ENCODE measurements around the gene LRRC25.

Gene LRRC25

DNA sequence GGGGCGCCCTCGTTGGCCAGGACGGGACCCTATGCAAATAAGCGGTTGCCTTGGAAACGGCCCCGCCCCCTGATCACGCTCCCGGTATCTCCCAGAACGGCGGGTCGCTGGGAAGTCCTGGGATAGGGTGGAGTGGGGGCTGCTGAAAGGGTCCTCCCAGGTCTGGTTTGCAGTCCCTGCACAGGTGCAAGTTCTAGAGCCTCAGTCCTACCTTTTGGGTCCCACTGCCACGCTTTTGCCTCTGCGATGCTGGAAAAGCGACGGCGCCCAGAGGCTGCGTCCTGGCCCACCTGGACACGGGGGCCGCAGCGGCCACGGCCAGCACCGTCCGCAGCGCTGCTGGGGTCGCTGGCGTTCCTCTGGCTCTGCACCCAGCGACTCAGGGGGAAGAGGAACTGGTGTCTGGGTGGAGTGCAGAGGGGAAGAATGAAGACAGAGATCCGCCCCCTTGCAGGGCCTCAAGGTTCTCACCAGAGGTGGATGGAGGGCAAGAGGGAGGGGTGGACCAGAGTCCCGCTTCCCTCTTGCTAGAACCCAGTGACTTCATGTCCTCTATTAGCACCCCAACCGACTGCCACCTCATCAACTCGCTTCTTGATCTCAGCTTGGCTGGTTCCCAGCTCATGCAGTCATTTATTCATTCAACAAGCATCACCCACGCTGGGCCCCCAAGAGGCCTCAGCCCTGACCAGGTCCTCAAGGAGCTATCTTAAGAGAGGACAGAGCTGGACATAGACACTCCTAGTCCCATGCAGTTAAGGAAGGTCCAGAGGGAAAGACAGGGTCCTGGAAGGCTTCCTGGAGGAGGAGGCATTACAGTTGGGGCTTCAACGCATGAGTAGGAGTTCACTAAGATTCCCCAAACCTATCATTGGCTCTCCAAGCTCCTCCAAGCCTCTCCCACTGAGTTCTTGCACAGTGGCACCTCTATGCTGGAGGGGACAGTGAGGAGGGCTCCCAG is at the start of gene LRRC25:
Gene LRRC25 (minus strand): TSS at position 381 of the 961 bp plus-strand sequence. CDS start 659 bp downstream, outside the sequence.
- DNase-seq (ENCODE audit: low read depth), result no peak

DNA sequence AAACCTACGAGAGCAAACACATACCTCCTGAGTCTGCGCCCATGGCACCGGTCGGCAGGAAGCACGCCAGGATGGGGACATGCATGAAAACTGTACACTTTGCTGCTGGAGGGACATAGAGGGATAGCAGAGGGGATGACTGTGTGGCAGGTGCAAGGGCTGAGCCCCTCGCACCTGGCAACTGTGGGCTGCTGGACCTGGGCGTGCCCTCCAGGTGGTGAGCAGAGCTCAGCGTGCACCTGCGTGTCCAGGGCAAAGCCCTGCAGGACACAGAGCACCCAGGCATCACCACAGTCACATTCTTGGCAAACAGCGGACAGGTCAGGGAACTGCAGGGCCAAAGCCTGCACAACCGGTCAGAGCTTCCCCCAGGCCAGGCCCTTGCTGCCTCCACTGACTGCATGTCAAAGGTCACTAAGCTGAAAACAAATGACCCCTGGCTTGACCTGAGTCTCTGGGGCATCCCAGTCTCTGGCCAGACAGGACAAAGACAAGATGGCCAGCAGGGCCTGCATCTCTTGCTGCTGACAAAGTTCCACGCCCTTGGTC is 49.5 kb upstream of the LRRC25 start:
- no peak for DNase-seq (ENCODE audit: low read depth)

DNA sequence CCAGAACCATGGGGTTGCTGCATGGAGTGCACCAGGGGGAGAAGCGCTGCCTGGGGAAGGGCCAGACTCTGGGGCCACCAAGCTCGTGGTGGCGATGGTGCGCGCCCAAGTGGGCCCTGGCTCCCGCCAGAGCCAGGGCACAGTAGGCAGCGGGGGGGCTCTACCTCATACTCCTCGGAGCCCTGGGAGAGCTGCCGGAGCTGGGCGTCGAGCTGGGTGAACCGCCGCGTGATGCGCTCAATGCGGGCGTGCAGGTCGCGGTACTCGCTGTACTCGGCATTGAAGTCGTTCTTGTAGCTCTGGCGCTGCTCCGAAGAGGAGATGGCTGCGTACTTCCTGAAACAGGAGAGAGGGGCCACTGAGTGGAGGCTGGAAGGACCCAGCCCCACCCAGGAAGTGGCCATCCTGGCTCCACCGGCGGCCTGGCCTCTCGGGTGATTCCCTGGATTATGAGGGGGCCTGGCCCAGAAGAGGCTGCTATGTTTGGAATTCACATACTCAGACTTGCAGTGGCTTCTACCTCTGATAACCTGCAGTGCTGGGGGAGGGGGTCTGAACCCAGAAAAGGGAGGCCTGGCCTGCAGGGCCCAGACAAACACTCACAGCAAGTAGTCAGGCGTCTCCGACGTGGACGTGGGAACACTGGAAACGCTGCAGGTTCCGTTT is 48.9 kb upstream of the LRRC25 start:
- DNase-seq (ENCODE audit: low read depth), result no peak

DNA sequence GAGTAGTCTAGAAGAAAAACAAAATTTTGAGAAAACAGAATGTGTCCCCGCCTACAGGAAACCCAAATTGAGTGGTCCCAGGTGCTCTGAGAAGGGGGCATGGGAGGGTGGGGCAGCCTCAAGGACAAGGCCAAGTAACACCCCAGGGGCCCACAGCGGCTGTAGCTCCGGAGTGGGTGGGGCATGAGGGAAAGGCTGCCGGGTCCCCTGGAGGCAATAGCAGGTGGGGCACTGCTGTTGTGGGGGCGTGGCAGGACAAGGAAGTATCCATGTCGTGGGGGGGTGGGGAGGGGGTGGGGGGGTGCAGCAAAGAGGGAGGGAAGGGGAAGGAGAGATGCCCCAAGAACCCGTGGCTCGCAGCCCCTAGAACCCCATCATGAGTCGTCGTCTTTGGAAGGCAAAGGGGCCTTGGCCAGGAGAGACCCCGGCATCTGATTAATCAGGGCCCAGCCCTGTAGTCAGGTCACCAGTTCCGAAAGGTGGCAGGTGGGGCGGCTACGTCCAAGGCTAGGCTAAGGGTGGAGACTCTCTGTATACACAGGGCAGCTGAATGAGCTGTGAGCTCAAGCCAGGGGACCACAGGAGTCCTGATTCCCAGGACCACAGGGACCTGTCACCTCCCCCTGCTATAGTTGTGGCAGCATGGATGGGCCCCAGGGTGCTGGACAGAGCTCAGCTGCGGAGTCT is 48.0 kb upstream of the LRRC25 start:
- DNase-seq (ENCODE audit: low read depth), result no peak

DNA sequence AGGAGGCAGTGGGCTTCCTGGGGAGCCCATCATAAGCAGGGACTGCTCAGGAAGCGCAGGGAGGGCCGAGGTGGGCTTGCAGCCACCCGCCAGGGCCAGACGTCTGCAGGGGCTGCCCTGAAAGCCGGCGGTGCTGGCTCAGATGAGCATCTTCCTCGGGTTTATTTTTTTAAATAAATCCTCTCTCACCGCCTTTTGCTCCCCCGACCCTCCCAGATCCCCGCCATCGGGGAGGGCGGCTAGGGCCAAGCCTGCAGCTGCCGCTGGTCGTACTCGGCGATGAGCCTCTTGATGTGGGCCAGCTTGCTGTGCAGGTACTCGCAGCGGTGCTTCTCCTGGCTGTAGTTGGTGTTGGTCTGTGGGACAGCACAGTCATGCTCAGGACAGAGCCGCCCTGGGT is 47.1 kb upstream of the LRRC25 start:
- no peak for DNase-seq (ENCODE audit: low read depth)

DNA sequence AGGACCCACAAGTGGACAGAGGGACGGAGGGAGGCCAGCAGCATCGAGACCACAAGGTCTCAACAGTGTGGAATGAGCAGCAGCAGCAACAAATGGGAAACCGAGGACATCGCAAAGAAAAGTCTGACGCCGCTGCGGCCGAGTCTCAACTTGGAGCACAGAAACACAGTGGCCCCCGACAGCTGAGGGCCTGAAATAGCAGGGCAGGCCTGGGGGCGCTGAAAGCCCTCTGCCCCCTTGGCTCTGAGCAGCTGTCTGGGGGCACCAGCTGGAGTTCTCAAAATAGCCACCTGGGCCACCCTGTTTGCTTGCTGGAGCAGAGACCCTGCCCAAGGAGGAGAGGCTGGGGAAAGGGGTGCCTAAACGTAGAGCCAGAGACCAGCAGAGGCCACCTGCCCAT is 46.4 kb upstream of the LRRC25 start:
- no peak for DNase-seq (ENCODE audit: low read depth)

DNA sequence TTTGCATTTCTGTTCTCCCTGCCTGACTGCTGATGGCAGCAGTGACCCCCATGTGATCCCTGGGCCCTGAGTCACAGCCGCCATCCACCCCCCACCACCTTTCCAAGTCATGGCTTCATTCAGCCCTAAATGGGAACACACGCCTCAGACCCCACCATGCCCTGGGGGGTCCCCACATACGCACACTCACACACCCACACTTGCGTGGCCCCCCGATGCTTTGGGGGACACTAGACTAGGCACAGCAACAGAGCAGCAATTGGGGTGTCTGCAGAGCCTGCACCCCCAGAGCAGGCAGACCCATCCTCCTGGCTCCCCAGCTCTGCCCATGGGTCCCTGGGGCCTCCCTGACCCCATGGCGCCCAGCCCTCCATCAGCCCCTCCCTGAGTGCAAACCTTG is 46.0 kb upstream of the LRRC25 start:
- no peak for DNase-seq (ENCODE audit: low read depth)

DNA sequence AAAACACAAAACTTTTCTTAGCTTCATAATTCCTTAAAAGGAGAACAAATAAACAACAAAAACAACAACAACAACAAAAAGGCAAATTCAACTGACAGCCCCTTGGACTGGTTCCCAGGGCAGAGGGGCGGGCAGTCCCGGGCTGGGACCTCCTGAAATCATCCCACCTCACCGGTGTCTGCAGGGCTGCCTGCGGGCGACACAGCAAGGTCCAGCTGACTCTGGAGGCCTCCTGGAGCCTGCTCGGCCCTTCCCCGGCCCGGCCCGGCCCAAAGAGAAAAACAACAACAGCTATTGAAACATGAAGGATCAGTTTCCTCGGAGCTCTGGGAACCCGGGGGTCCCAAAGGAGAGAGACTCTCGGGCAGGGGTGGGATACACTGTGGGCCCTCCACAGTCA is 45.5 kb upstream of the LRRC25 start:
- DNase-seq (ENCODE audit: low read depth), result no peak

DNA sequence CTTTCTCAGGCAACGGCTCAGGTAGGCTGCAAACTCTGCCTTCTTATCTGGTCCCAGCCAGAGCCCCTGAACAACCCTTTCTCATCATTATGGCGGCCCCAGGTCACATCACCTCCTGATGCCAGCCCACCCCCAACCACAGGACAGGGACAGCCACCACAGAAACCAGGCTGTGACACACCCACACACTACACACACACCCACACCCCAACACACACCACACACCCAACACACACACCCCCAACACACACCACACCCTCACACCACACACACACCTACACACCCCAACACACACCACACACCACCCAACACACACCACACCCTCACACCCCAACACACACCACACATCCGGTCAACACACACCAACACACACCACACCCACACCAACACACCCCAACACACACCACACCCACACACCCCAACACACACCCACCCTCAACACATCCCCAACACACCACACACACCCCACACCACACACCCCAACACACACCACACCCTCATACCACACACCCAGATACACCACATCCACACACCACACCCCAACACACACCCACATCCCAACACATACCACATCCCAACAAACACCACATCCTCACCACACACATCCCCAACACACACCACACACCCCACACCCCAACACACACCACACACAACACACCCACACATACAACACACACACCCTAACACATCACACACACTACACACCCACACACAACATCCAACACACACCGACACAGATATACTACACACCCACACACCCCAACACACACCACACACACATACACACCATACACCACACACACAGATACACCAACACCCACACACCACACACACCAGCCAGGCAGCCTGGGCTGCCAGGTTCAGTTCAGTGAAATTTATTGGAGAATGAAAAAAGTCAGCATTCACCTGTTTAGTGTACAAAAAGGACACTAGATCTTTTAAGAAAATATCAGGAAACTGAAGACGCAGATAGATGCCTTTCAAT is 44.7 kb upstream of the LRRC25 start:
- no peak for DNase-seq (ENCODE audit: low read depth)

DNA sequence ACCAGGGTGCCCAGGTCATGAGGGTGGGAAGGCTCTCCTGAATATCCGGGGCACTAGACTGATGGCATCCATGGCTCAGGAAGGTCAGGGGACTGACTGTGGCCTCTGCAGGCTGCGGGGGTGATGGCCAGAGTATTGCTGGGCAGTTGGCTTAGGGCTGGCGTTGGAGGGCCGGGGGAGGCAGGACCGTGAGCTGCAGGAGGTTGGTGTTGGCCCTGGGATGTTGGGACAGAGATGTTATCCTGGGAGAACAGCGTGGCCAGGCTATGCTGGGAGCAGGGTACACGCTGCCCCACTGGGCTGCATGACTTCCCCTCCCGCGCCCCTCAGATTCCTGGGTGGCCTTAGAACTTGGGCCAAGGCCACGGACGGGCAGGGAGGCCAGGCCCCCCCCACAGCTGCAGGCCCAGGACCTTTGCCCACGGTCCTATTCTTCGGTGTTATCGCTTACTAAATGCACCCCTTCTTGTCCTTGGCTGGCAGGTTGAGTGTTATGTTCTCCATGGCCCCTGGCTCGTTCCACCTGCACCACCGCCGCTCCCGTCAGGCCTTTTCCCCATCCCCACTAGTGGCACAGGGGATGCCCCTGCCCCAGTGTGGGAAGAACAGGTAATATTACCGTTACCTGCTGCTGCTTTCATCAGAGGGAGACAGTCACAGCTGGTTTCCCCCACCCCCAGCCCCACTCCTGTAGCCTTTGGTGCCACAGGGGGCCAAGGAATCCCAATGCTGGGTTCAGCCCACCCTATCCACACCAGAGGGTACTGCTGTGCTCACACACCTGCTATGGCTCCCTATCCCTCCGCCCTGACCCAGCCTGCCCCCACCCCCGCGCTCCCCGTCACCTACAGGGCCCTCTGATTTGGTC is 43.7 kb upstream of the LRRC25 start:
- no peak for DNase-seq (ENCODE audit: low read depth)

DNA sequence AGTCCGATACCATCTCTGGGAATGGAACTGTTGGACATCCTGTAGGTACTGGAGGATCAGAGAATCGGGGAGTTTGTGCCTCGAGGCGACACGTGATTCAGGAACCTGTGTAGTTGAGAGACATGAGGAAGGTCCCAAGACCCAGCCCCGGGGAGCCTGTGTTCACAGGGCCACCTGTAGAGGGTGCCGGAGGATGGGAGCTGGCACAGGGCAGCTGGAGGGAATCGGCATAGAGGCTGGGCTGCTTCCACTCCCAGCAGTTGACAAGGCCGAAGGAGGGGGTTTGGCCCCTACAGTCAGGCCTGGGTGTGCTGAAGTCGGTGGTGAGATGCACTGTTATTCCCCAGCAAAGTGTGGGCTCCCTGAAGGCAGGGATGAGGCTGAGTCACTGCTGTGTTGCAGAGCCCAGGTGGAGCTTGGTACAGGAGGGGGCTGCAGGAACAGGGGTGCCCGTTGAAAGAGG is 43.0 kb upstream of the LRRC25 start:
- DNase-seq (ENCODE audit: low read depth), result no peak

DNA sequence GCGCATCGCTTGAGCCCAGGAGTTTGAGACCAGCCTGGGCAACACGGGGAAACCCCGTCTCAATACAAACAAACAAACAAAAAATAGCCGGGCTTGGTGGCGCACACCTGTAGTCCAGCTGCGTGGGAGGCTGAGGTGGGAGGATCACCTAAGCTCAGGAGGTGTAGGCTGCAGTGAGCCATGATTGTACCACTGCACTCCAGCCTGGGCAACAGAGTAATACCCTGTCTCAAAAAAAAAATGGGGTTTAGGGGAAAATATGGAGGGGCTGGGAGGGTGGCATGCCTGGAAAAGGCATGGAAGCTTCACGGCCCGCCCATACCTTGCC is 42.5 kb upstream of the LRRC25 start:
- no peak for DNase-seq (ENCODE audit: low read depth)

DNA sequence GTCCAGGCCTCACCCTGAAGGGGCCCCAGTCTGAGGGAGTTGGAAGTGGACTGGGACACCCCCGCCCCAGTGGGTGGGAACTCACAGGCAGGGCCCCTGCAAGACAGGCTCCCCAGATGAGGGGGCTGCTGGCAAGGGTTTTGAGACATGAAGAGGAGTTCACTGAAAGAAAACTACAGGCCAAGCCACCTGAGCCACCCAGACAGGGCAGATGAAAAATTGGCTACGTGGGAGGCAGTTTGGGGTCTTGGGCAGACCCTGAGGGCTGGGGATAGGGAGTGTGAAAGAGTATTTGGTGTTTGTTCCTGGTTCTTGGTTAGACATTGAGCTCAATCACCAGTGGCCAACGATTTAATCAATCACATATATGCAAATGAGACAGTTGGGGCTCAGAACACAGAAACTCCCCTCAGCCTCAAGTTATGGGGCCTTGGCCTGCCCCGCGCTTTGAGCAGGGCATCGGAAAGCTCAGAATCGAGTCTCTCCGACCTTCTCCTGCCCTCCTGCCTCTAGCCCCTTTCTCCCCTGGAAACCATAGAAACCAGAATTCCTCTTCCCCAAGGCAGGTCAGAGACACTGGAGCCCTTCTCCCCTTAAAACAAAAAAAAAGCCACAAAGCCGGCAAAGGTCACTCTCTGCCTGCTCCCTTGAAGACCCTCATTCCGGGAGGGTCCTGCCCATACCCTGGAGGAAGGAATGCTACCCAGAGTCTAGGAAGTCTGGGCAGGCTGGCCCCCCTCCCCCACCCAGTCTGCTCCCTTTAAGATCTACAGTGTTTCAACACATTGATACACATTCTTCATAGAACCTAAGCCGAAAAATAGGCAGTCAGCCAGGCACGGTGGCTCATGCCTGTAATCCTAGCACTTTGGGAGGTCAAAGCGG is 41.8 kb upstream of the LRRC25 start:
- no peak for DNase-seq (ENCODE audit: low read depth)

DNA sequence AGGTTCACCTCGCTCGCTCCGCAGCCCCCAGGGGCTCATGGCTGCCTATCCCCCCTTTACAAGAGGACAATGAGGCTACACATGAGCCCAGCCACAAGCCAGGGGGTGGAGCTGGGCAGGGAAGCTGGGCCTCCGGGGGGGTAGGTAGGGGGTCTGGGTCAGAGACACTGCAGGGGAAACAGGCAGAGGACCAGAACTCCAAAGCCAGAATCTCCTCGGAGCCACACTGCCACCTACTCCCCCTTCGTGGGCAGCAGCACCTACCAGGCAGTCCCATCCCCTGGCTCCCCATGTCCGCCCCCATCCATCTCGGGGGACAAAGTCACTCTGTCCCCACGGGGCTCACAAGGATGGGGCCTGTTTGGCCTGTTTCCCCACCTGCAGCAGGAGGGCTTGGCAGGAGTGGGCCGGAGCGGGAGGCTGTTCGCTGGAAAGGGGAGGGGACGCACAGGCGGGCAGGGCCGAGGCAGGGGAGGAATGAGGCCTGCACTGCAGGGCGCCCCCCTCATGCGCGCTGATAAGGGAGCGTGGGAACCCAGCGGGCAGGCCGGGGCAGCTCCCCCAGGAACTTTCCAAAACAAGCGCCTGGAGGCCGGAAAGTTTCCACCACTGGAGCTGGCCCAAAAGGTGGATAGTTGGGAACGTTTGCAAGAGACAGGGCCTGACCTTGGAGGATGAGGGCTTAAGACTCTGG is 41.1 kb upstream of the LRRC25 start:
- no peak for DNase-seq (ENCODE audit: low read depth)

DNA sequence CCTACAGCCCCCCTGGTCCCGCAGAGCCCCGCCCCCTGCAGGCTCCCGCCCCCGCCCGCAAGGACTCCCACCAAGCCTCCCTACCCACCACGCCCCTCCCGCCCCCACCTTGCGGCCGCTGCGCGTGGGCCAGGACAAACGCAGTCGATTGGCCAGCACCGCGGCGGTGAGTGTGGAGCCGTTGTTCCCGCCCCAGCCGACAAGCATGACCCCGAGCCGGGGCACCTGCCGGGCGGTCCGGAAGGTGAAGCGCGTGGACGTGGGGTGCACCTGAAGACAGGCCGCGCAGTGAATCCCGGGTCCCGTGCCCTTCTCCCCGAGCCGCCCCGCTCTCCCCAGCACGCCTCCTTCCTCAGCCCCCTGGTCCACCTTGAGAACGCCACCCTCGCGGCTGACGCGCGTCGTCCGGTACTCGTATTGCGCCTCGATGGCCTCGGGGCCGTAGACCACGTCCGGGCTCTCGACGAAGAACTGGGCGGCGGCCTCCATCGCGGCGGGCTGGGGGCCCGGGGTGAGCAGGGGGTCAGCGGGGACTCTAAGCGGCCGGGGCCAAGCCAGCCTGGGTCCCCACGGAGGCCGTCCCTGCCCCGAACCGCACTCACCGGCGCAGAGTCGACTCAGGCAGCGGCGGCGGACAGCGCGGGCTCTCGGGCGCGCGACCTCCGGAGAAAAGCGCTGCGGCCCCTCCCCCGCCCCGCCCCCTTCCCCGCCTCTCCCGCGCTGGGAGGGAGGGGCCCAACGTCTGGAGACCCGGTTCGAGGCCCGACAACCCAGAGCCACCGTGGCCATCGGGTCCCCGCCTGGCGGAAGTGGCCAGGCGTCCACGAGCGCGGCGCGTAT is 40.3 kb upstream of the LRRC25 start, which contains the start of gene ISYNA1:
Gene ISYNA1 (minus strand): TSS at position 643 of the 840 bp plus-strand sequence. CDS start 154 bp downstream, at position 489.
- no peak for DNase-seq (ENCODE audit: low read depth)

DNA sequence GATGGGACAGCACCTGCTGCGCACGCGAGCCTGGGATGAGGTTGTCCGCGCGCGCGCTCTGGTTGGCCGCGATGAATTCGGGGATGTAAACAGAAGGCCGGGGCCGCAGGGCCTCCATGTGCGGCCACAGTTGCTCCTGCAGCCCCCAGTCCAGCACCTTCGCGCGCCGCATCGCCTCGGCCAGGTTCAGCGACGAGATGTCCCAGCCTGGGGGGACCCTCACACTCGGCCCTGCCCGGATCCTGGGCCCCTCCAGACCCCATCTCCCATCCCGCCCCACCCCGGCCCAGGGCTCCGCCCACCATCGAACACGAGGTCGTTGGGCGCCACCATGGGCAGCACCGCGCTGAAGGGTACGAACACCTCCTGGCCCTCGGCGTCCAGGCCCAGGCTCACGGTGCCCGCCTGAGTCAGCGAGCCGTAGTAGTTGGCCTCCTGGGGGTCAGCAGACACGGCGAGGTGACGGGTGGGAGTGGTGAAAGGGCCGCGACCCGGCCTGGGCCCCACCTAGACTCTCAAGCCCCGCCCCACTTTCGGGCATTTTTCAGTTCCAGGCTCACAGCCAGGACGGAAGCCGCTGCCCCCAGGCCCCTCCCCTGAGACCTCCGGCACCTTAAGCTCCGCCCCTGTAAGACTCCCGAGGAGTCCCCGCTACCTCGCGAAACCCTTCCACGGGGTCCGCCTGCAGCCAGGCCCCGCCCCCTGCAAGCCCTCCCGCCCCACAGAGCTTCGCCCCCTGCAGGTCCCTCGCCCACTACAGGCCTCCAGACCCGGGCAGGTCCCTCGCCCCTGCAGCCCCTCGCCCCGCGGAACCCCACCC is 39.5 kb upstream of the LRRC25 start:
- DNase-seq (ENCODE audit: low read depth), result no peak
